ENCODE results near the gene ENHO. TPM values are rescaled to one million over a fixed set of nuclear protein-coding genes. Genes with fewer than 3 reads are reported as not detected.

The ENHO gene
- polyA plus RNA-seq, 4 donors: 0.74 to 2.8 (median 1.8) TPM

GRCh38 chr9:34508951-34509350 is 13.8 kb downstream of the ENHO start:
- DNase-seq (ENCODE audit: low read depth in 4 of 4, low spot score in 3 of 4): no peak

- no peak for DNase-seq (ENCODE audit: low read depth in 4 of 4, low spot score in 3 of 4)
Observed at GRCh38 chr9:34508463-34508862, 14.3 kb downstream of the ENHO start.

DNA sequence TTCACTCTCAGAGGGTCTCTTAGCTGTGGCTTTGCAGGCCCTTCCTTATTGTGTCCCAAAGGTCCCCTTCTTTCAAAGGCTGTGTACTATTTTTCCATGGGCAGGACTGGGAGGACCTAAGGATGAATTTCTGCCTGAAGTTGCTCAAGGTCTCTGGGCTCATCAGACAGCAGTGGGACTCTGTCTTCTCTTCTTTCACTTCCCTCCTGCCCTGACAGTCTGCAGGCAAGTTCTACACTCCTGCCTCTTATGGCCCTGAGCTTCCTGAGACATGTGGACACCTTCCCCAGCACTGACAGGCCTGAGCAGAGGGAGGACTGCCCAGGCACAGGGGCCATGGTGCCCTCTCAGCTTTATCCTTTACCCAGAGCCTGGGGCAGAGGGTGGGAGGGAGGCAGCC is 14.8 kb downstream of the ENHO start:
- DNase-seq (ENCODE audit: low read depth in 4 of 4, low spot score in 3 of 4): no peak

DNA sequence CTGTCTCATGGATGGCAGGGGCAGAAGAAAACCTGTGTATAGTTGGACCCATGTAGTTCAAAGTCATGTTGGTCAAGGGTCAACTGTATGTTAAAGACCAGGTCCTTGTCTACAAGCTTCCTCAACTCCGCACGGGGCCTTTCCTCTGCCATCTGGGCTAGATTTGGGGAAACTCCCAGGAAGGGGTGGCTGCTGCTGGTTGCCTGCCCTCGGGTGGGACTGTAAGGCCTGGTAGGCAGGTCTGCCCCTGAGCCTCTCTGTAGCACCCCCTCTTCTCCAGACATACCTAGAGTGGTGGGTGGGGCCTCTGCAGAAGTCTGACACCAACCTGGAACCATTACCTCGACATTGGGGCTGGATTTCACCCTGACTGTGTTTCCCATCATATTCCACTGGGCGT is 15.2 kb downstream of the ENHO start:
- no peak for DNase-seq (ENCODE audit: low read depth in 4 of 4, low spot score in 3 of 4)

- DNase-seq (ENCODE audit: low read depth in 4 of 4, low spot score in 3 of 4): no peak
Observed at GRCh38 chr9:34506623-34507022, 16.2 kb downstream of the ENHO start.

GRCh38 chr9:34505370-34506120 is 17.2 kb downstream of the ENHO start:
- no peak for DNase-seq (ENCODE audit: low read depth in 4 of 4, low spot score in 3 of 4)

DNA sequence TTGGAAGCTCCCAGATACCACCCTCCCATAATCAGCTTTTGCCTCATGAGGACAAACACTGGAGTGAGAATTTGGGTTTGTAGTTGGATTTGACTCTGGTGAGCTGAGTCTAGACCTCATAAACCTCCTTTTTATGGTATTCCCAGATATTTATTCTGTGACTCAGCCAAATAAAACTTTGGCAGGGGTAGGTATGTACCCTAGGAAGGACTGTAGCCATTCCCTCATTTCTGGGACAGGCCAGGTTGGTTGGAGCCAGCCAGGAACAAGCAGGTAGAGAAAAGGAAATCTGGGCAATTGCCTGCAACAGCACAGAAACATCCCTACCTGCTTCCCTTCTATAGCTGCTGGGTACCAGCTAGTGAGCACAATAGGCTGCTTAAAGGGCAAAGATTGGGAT is 19.4 kb downstream of the ENHO start:
- no peak for DNase-seq (ENCODE audit: low read depth in 4 of 4, low spot score in 3 of 4)

- no peak for DNase-seq (ENCODE audit: low read depth in 4 of 4, low spot score in 3 of 4)
Observed at GRCh38 chr9:34502891-34503290, 19.9 kb downstream of the ENHO start.

GRCh38 chr9:34502471-34502870 is 20.3 kb downstream of the ENHO start:
- DNase-seq (ENCODE audit: low read depth in 4 of 4, low spot score in 3 of 4): no peak

DNA sequence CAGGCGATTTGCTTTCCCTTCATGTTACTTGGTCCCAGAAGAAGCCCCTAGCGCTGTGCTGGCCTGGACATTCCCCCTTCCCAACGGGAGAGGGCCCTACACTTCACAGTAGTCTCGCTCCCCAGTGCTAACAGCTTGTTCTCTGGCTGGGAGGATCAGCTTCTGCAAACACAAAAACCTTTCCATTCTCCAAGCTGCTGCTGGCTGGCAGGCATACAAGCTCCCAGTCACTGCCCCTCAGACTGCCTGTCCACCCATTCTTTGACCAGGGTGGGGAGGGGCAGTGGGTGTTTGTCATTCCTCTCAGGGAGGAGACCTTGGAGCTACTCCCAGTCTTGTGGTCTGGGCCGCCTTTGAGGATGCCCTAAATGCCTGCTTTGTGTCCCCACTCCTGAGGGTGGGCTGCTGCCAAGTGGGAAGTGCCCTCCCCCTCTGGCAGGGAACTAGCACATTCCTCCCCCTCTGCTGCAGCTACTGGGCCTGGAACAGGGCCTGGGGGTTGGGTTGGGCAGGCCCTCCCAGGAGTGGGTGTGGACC is 20.8 kb downstream of the ENHO start:
- no peak for DNase-seq (ENCODE audit: low read depth in 4 of 4, low spot score in 3 of 4)

DNA sequence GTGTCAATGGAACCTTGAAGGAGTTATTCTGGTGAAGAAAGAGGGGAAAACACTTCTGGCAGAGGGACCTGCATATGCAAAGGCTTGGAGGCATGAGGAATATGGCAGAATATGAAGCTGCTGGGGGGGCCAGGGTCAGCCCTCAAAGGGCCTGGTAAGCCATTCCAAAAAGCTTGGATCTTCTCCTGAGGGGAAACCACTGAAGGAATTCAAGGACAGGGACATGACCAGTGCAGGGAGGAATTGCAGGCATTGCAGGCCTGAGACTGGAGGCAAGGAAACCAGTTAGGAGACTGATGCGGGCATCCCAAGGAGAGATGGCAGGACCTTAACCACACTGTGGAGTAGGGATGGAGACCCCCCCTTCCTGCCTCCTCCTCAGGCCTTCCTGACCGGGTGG is 21.4 kb downstream of the ENHO start:
- no peak for DNase-seq (ENCODE audit: low read depth in 4 of 4, low spot score in 3 of 4)

GRCh38 chr9:34500623-34501267 is 22.0 kb downstream of the ENHO start:
- peak in 1 of 4 donors; percentile 48 for DNase-seq (ENCODE audit: low read depth in 4 of 4, low spot score in 3 of 4)

DNA sequence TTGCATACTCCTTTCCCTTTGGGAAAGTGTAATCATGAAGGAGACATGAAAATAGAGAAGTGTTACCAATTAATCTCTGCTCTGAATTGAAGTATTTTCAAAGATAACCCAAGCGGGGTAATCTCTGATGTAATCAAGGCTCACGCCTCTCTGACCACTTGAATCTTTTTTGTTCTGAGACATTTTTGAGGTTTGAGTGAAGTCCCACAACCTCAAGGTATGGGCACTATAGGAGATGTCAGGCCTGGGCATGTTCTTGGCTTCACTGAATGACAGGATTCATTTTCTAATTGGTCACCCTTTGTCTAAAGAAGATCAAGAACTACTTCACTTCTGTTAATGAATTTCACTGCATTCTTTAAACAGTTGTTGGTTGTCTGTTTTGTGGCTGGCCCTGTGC is 23.7 kb downstream of the ENHO start:
- DNase-seq (ENCODE audit: low read depth in 4 of 4, low spot score in 3 of 4): no peak

DNA sequence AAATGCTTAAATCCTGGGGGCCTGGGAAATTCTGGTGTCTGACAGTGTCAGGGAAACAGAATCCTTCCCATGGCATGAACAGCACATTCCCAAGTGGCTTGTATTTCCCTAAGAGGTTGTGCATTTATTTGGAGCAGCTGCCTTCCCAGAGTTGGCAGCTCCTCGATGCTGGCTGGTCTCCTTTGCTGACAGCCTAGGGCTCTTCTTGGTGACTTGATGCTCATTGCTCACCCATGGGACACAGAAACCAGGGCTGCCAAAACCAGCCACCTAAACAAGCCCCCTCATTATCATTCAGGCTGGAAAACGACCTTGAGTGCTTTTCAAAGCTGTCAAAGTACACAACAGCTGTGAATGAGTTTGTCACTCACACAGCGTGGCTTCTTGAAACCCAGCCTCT is 24.2 kb downstream of the ENHO start:
- DNase-seq (ENCODE audit: low read depth in 4 of 4, low spot score in 3 of 4): no peak

DNA sequence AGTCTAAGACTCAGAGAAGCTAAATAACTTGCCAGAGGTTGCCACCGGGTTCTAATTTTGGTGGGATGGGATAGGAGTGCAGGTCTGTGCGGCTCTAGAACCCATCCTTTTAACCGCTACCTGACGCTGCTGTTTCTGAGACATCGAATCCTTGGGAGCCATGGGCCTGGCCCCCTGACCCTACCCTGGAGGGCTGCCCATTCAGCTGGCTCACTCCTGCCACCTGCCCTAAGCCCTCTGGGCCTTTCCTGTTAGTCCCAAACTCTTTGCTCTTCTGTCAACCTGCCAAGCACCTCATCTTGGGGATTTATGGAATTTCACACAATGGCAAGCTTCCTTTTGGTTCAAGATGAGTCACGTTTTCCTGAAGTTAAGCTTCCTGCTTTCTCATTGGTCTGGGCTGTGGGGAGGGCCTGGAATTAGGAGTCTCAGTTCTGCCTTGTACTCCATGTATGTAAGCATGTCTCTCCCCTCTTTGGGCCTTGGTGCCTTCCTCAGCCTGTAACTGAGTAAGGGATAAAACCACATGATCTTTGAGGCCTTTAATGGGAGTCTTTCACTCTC is 26.6 kb downstream of the ENHO start:
- no peak for DNase-seq (ENCODE audit: low read depth in 4 of 4, low spot score in 3 of 4)

- peak; percentile 43 to 62 (median 54) for DNase-seq (ENCODE audit: low read depth in 4 of 4, low spot score in 3 of 4)
Observed at GRCh38 chr9:34493972-34494535, 28.7 kb downstream of the ENHO start.

- no peak for DNase-seq (ENCODE audit: low read depth in 4 of 4, low spot score in 3 of 4)
Observed at GRCh38 chr9:34492051-34492450, 30.7 kb downstream of the ENHO start.

GRCh38 chr9:34491596-34491995 is 31.2 kb downstream of the ENHO start:
- no peak for DNase-seq (ENCODE audit: low read depth in 4 of 4, low spot score in 3 of 4)

DNA sequence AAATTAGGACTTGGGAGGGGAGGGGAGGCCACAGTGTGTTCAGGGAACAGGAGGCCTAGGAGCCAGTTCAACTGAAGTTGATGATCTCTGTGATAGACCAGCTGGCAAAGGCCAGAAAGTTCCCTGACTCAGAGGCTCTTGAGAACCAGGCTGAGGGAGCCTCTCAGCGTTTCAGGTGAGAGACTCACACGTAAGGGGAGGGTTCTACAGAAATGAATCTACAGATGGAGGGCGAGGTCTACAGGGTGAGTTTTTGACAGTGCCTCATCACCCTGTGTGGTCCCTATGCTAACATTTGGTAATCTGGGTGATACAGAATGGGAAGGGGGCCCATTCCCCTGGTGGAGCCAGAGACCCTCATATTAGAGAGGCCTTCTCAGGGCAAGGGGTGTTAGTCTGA is 32.0 kb downstream of the ENHO start:
- DNase-seq (ENCODE audit: low read depth in 4 of 4, low spot score in 3 of 4): no peak

DNA sequence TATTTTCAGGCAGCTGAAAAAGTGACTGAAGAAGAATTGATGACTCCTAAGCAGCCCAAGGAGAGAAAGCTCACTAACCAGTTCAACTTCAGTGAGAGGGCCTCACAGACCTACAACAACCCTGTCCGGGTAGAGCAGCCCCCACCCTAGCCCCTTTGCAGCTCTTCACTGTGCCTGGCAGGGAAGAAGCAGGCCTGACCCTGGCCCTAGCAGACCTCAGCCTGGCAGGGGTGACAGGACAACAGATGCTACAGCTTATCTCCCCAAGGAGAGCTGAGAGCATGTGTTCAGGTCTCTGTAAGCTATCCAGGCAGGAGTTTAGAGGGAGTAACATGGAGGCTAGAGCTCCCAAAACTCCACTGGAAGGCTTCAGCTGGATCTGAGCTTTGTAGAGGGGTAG is 32.4 kb downstream of the ENHO start:
- DNase-seq (ENCODE audit: low read depth in 4 of 4, low spot score in 3 of 4): no peak

DNA sequence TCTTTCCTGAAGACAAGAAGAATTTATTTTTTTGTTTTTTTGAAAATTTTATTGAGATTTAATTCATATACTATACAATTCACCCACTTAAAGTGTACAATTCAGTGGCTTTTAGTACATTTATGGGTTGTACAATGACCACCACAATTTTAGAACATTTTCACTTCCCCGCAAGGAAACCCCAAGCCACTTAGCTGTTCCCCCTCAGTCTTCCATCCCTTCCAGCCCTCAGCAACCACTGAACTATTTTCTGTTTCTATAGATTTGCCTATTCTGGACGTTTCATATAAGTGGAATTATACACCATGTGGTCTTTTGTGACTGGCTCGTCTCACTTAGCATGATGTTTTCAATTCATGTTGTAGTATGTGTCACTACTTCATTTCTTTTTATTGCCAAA is 36.2 kb downstream of the ENHO start:
- no peak for DNase-seq (ENCODE audit: low read depth in 4 of 4, low spot score in 3 of 4)

DNA sequence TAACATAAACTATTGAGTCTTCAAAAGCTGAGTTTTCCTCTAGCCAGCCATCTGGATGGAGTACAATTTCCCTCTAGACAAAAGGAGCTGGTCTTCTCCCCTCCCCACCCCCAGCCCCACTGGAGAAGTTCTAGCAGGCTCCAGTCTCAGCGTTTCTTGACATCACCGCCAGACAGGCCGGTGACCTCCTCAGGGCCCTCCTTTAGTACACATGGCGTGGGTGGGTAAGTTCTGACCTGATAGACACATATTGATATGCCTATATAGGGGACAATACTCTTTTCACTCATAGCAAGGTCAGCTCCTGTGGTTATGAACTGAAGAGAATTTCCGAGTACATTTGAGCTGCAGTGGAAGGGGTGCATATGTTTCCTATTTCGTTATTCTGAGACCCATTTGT is 37.0 kb downstream of the ENHO start:
- no peak for DNase-seq (ENCODE audit: low read depth in 4 of 4, low spot score in 3 of 4)
